K562 (cell line): Measurements from ENCODE around the gene SCAANT1.

Experiments used
- CCAR2 ChIP-seq: fragments of 200-400 bp; formaldehyde crosslinking; IDR thresholded peaks from 2 replicates; pipeline ENCODE4 v1.6.1; 2017; ENCODE audit warnings: mild to moderate bottlenecking, low read depth, low read length
- CTCF ChIP-seq, 3 experiments: IDR thresholded peaks in 2 of 3; conservative IDR thresholded peaks in 1 of 3; 2 replicates each; pipeline ENCODE4 v1.5.1; 2011 to 2012; ENCODE audit warnings: low read length in 3 of 3, mild to moderate bottlenecking in 3 of 3, control low read depth in 2 of 3, improper control_type of control experiment in 1 of 3, inconsistent platforms in 1 of 3, low read depth in 1 of 3, mixed read lengths in 1 of 3, moderate library complexity in 1 of 3; ENCODE audit not compliant: insufficient read depth in 2 of 3
- L3MBTL2 ChIP-seq: fragments of 450-650 bp; IDR thresholded peaks from 2 replicates; pipeline ENCODE4 v1.6.1; 2016; ENCODE audit warnings: mild to moderate bottlenecking, moderate library complexity
- SP1 ChIP-seq: sonication (generic); formaldehyde crosslinking; IDR thresholded peaks from 2 replicates; pipeline ENCODE4 v1.8.1; 2022; ENCODE audit warnings: mild to moderate bottlenecking, missing genetic modification reagents
- ZNF134 ChIP-seq: fragments of 250-450 bp; sonication (Bioruptor Pico); conservative IDR thresholded peaks from 2 replicates; pipeline ENCODE4 v1.4.0; 2020
- TF ChIP-seq, protein P1 (sequence below): fragments of 450-650 bp; IDR thresholded peaks from 2 replicates; pipeline ENCODE4 v1.6.1; 2016; ENCODE audit warnings: low read depth

DNA sequence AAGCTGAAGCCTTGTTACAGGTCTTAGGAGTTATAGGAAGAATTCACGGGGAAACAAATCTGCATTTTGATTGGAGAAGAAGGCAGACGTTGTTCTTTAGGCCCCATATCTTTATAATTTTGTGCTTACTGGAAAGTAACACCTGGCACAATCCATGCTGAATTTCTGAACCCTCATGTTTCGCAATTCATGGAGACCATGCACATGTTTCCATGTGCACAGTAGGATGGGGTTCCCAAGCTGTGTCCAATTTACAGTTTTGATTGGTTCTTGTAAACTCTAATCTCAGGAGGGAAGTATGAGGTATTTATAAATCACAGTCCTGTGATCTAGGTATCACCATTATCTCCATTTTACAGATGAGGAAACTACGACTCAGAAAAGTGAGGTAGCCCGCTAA is 7.8 kb upstream of the SCAANT1 start:
- TF ChIP-seq CTCF (IDR thresholded peaks at IDR 0.05 in 2 of 3, conservative IDR thresholded peaks at IDR 0.05 in 1 of 3; ENCODE audit: insufficient read depth in 2 of 3, low read depth in 1 of 3, low read length in 3 of 3) (no peak), L3MBTL2 (no peak), CCAR2 (no peak), ZNF134 (CRISPR knock-in tag) (no peak), SP1 (CRISPR knock-in tag) (no peak)
- TF ChIP-seq, protein P1, sequence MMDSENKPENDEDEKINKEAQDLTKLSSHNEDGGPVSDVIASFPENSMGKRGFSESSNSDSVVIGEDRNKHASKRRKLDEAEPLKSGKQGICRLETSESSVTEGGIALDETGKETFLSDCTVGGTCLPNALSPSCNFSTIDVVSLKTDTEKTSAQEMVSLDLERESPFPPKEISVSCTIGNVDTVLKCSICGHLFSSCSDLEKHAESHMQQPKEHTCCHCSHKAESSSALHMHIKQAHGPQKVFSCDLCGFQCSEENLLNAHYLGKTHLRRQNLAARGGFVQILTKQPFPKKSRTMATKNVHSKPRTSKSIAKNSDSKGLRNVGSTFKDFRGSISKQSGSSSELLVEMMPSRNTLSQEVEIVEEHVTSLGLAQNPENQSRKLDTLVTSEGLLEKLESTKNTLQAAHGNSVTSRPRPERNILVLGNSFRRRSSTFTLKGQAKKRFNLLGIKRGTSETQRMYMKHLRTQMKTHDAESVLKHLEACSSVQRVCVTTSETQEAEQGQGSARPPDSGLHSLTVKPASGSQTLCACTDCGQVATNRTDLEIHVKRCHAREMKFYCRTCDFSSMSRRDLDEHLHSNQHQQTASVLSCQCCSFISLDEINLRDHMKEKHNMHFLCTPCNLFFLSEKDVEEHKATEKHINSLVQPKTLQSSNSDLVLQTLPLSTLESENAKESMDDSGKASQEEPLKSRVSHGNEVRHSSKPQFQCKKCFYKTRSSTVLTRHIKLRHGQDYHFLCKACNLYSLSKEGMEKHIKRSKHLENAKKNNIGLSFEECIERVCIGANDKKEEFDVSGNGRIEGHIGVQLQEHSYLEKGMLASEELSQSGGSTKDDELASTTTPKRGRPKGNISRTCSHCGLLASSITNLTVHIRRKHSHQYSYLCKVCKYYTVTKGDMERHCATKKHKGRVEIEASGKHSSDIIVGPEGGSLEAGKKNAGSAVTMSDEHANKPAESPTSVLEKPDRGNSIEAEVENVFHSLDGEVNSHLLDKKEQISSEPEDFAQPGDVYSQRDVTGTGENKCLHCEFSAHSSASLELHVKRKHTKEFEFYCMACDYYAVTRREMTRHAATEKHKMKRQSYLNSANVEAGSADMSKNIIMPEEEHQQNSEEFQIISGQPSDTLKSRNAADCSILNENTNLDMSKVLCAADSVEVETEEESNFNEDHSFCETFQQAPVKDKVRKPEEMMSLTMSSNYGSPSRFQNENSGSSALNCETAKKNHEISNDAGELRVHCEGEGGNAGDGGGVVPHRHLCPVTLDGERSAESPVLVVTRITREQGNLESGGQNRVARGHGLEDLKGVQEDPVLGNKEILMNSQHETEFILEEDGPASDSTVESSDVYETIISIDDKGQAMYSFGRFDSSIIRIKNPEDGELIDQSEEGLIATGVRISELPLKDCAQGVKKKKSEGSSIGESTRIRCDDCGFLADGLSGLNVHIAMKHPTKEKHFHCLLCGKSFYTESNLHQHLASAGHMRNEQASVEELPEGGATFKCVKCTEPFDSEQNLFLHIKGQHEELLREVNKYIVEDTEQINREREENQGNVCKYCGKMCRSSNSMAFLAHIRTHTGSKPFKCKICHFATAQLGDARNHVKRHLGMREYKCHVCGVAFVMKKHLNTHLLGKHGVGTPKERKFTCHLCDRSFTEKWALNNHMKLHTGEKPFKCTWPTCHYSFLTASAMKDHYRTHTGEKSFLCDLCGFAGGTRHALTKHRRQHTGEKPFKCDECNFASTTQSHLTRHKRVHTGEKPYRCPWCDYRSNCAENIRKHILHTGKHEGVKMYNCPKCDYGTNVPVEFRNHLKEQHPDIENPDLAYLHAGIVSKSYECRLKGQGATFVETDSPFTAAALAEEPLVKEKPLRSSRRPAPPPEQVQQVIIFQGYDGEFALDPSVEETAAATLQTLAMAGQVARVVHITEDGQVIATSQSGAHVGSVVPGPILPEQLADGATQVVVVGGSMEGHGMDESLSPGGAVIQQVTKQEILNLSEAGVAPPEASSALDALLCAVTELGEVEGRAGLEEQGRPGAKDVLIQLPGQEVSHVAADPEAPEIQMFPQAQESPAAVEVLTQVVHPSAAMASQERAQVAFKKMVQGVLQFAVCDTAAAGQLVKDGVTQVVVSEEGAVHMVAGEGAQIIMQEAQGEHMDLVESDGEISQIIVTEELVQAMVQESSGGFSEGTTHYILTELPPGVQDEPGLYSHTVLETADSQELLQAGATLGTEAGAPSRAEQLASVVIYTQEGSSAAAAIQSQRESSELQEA, result no peak
